ENCODE data around the gene TFF1.

TFF1 gene

DNA sequence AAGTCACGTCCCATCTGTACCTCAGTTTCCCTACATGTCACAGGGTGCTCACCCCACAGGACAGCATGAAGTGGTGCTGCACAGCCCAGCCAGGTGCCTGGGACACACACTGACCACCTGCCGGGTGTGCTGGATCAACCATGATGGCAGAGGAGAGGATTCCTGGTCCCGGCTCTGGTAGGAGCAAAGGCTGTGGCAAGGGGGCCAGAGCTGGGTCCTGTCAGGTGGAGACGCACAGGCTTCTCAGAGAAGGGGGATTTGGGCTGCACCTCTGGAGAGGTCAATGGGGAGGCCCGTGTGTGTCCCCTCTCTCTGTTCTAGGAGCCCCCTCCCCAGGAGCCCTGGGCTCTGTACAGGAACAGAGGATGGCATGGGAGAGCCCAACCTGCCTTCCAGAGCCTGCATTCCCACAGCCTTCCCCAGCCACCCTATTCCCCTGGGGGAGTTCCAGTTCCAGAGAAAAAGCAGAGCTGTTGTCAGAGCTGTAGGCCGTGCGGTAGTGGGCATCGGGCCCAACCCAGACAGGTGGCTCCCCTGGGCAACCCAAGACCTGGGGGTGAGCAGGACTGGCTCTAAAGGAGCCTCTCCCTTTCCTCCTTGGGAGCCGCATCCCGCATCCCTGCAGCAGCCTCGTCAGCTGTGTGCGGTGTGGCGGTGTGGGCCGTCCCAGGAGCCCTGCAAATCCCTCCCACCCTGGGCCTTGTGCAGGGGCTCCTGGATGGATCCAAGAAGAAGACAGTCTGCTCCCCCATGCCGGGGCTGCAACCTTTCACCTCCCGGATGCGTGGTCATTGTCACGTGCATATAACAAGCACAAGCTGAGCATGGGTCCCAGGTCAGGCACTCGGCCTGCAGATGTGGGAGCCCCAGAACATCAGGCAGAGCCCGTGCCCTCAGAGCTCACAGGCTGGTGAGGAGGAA lies 48.2 kb downstream of the TFF1 start:
- no peak for DNase-seq (ENCODE audit: low read depth, low spot score)

DNA sequence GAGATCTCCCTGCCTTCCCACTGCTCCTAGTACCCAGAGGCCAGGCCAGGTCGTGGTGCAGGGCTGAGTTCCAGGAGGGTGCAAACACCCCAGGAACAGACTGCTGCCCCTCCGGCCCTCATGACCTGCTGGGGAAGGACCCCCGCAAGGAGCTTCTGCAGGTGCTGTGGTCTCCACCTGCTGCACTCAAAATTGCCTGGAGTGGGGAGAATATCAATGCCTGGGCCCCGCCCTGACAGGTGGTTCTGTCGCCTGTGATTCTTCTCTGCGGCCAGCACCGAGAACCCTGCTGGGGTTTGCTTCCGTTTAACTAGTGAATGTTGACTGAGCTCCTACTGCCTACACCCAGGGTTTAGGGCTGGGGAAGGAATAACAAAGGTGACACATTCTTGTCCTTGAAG lies 49.0 kb downstream of the TFF1 start:
- DNase-seq (ENCODE audit: low read depth, low spot score): no peak

DNA sequence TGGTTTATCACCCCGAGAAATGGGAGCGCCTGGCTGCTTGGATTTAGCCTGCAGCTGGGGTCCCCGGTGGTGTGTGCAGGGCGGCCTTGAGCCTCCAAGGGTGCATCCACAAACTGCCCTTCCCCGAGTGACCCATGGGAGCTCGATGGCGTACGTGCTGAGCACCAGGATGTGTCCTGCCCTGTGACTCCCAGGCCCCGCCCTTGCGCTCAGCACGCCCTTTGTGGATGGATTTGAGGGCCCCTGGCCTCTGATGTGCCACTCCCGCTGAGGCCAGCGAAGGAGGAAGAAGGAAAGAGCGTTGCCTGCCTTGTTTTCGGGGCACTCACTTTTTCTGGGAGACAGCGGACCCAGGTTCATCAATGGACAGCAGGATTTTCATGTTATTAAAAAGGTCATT lies 49.4 kb downstream of the TFF1 start:
- no peak for DNase-seq (ENCODE audit: low read depth, low spot score)

DNA sequence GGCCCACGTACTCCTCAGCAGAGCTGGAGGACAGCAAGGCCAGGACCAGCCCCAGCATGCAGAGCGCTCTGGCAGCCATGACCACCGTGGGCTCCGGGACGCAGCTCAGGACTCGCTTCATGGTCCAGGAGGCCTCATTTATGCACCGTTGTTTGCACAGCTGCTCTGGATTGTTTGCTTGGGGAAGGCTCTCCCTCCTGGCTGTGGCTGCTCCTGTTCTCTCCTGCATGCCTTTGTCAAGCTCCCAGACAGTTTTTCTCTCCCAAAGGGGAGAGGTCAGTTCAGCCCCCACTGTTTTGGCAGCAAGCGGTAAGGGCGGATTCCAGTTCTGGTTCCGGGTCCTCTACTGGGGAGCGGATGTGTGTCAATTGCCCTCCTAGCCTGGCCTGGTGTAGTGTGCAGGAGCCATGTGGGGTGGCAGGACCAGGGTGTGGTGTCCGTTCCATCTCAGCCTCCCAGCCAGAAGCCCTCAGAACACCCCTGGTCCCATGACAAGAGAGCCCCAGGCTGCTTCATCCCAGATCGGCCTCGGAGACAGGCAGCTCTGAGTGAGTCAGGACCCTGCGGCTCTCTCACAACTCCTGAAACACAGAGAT lies 50.9 kb downstream of the TFF1 start, which contains the start of gene TFF3:
Gene TFF3, minus strand, starts transcription at position 114 of the 596 bp plus-strand sequence. Its CDS starts 35 bp downstream, at position 79.
- DNase-seq (ENCODE audit: low read depth, low spot score): no peak

DNA sequence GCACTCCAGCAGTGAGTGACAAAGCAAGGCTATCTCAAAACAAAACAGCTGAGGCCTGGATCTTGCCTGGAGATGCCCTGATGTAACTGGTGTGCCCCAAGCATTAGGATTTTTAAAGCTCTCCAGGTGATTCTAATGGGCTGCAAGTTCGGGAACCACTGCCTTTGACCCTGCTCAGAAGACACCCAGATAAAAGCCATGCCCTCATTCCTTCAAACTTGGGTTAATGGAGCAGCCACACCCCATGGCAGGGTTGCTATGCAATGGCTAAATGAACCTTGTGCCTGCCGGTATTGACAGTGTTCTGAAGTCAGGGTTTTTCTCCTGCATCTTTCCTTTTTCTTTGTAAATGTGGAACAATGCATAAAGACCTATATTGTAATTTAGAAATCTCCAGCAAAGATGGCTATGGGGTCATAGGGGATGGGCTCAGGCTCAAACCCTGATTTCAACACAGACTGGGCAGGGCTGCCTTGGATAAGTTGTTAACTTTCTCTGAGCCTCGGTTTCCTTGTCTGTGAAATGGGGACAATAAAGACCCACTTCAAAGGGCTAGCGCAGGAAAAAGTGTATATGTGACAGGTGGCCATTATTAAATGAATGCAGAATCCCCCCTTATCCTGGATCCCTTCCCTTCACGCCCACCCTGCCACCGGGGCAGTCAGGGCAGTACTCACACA lies 51.6 kb downstream of the TFF1 start:
- DNase-seq (ENCODE audit: low read depth, low spot score): no peak

DNA sequence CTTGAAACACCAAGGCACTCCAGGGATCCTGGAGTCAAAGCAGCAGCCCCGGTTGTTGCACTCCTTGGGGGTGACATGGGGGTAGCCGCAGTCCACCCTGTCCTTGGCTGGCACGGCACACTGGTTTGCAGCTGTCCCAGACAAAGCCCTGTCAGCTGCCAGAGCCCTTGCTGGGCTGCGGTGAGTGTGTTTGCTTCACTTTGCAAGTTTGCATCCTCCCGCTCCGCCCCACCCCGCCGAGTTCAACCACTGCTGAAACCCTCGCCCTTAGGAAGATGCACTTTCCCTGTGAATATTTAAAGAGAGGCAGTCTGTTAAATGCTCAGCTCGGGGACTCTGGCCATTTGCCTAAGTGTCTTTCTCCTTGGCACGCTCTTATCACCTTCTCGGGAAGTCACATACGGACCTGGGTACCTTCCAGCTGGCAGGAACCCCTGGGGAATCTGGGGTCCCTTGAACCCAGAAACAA lies 52.8 kb downstream of the TFF1 start:
- no peak for DNase-seq (ENCODE audit: low read depth, low spot score)

DNA sequence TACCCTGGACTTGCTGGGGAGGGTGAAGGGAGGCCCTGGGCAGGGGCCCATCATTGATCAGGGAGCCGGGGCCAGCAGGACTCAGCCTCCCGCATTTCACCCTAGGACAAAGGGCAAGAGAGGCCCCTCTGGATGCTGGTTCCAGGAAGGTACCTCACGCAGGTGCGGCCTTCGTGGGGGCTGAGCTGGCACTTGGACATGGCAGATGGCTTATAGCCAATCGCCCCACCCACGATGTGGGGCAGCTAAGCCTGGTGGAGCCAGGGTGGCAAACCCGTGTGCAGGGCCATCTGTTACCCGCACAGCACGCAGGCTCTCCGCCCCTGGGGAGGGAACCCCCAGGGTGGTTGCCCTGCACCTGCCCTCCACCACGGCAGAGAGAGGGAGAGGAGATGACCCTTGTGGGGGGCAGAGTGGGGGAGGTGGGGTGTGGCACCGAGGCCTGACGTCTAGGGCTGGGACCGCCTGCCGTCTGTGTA lies 53.7 kb downstream of the TFF1 start:
- no peak for DNase-seq (ENCODE audit: low read depth, low spot score)
